ENCODE measurements around the gene LTF. TPM values are rescaled to one million over a fixed set of nuclear protein-coding genes. Genes with fewer than 3 reads are reported as not detected.
A peak's percentile ranks its signal among the peaks of the same experiment; 100 is the strongest.

The LTF gene
- total and polyA plus RNA-seq, 9 of the 15 experiments (the other 6 are each of a cell fraction or from before 2014, with no cell fraction given): 0.07 TPM; not detected in 8

GRCh38 chr3:46488735-46489361, 24.1 kb upstream of the LTF start (continued):
- no peak for TF ChIP-seq TCF15 (CRISPR knock-in tag; IDR thresholded peaks at IDR 0.05)
- no peak for TF ChIP-seq NR1H2 (CRISPR knock-in tag; IDR thresholded peaks at IDR 0.05)
- no peak for TF ChIP-seq GATA2 (CRISPR knock-in tag; IDR thresholded peaks at IDR 0.05)
- peak; percentile 90 for TF ChIP-seq CTCFL (IDR thresholded peaks at IDR 0.05; ENCODE audit: borderline replicate concordance, insufficient read depth, low read depth, low read length, poor library complexity, severe bottlenecking)
- no peak for TF ChIP-seq MTF1 (CRISPR knock-in tag; IDR thresholded peaks at IDR 0.05; ENCODE audit: borderline replicate concordance)
- TF ChIP-seq ZNF75A (CRISPR knock-in tag; IDR thresholded peaks at IDR 0.05): no peak
- TF ChIP-seq ZNF124 (CRISPR knock-in tag; IDR thresholded peaks at IDR 0.05): no peak
- TF ChIP-seq SIN3A (IDR thresholded peaks at IDR 0.05; ENCODE audit: borderline replicate concordance in 2 of 2, control insufficient read depth in 1 of 2, low read depth in 2 of 2, low read length in 2 of 2): 0 out of 4 replicates have a peak, but pooled peaks of 1 of the 2 experiments have one; percentile 21
- 0 out of 2 replicates have a peak, but pooled peaks have one; percentile 42 for TF ChIP-seq GATAD2A (IDR thresholded peaks at IDR 0.05)
- no peak for TF ChIP-seq XRCC4 (IDR thresholded peaks at IDR 0.05; ENCODE audit: extremely low read depth, insufficient read depth, insufficient read length)
- TF ChIP-seq SAFB2 (IDR thresholded peaks at IDR 0.05; ENCODE audit: borderline replicate concordance, low read depth, low read length, severe bottlenecking): no peak
- peak; percentile 51; the same call in 1 of the 2 replicates for TF ChIP-seq ZBTB33 (CRISPR knock-in tag; IDR thresholded peaks at IDR 0.05)
- peak; percentile 88 for TF ChIP-seq KLF16 (IDR thresholded peaks at IDR 0.05)
- TF ChIP-seq ZNF584 (CRISPR knock-in tag; IDR thresholded peaks at IDR 0.05; ENCODE audit: low read depth): no peak
- TF ChIP-seq E4F1 (CRISPR knock-in tag; IDR thresholded peaks at IDR 0.05; ENCODE audit: borderline replicate concordance): no peak
- TF ChIP-seq ZNF239 (CRISPR knock-in tag; IDR thresholded peaks at IDR 0.05): peak; percentile 7; the same call in 1 of the 2 replicates
- no peak for TF ChIP-seq TCFL5 (CRISPR knock-in tag; conservative IDR thresholded peaks at IDR 0.05)
- TF ChIP-seq RBM15 (IDR thresholded peaks at IDR 0.05; ENCODE audit: insufficient read depth, low read length): no peak
- no peak for TF ChIP-seq MEF2D (tag; conservative IDR thresholded peaks at IDR 0.05; ENCODE audit: low read depth)
- TF ChIP-seq SRSF9 (IDR thresholded peaks at IDR 0.05; ENCODE audit: borderline replicate concordance, low read depth, low read length): no peak
- TF ChIP-seq HDAC1 (IDR thresholded peaks at IDR 0.05): no peak
- TF ChIP-seq PPARD (CRISPR knock-in tag; IDR thresholded peaks at IDR 0.05): no peak

All from K562 (cell line).